WTC11 (cell line): ENCODE data around the gene ACYP2. TPM values are rescaled to one million over a fixed set of nuclear protein-coding genes. Genes with fewer than 3 reads are reported as not detected.
A peak's percentile ranks its signal among the peaks of the same experiment; 100 is the strongest.
"Not testable (repeated sequence)": the region's sequence is repeated elsewhere in the genome, so short reads cannot be mapped to it uniquely, and the experiment has no call there.

ENCODE experiments used
- ATAC-seq: fragments of 200-7000 bp; cut with Tn5 transposase; 2 replicates; pipeline ENCODE4 v1.10.0; 2021; ENCODE audit warnings: mild to moderate bottlenecking, moderate library complexity
- CTCF ChIA-PET: fragments of 300-600 bp; sonication (Branson Sonifier 250); formaldehyde crosslinking; loops from one replicate; lab custom pipeline; 2021; ENCODE audit warnings: antibody characterized with exemption; lab: Charles Lee
- POLR2A ChIA-PET: fragments of 350-600 bp; sonication (Branson Sonifier 250); formaldehyde crosslinking; loops from one replicate; lab custom pipeline; 2021; ENCODE audit warnings: antibody characterized with exemption; lab: Charles Lee
- DNase-seq: peaks from one replicate; pipeline ENCODE4 v3.0.0; 2021; ENCODE audit warnings: low spot score
- H3K27ac Mint-ChIP-seq: 2 replicates; pipeline ENCODE4 v1.8.0; 2021; ENCODE audit warnings: mixed read lengths
- H3K27me3 Mint-ChIP-seq: 2 replicates; pipeline ENCODE4 v1.8.0; 2021; ENCODE audit warnings: low read depth, mild to moderate bottlenecking, moderate library complexity, mixed read lengths
- H3K36me3 Mint-ChIP-seq: 2 replicates; pipeline ENCODE4 v1.8.0; 2021; ENCODE audit warnings: mixed read lengths
- H3K4me1 Mint-ChIP-seq: 2 replicates; pipeline ENCODE4 v1.8.0; 2022; ENCODE audit warnings: mixed read lengths
- H3K4me3 Mint-ChIP-seq: 2 replicates; pipeline ENCODE4 v1.8.0; 2021; ENCODE audit warnings: mild to moderate bottlenecking, moderate library complexity, mixed read lengths
- H3K9me3 Mint-ChIP-seq: 2 replicates; pipeline ENCODE4 v1.8.0; 2021; ENCODE audit warnings: mixed read lengths
- CREB1 ChIP-seq: sonication (generic); formaldehyde crosslinking; IDR thresholded peaks from 2 replicates; pipeline ENCODE4 v1.8.0; 2023; ENCODE audit warnings: mild to moderate bottlenecking, missing genetic modification reagents
- EMX1 ChIP-seq: fragments of 250-450 bp; sonication (Bioruptor Pico); IDR thresholded peaks from 2 replicates; pipeline ENCODE4 v1.8.0; 2021; ENCODE audit warnings: mild to moderate bottlenecking
- FOXK1 ChIP-seq: sonication (generic); formaldehyde crosslinking; IDR thresholded peaks from 2 replicates; pipeline ENCODE4 v1.8.0; 2022; ENCODE audit warnings: mild to moderate bottlenecking, moderate library complexity, missing genetic modification reagents
- HMGA2 ChIP-seq: fragments of 250-450 bp; sonication (Bioruptor Pico); IDR thresholded peaks from 2 replicates; pipeline ENCODE4 v1.4.0; 2021; ENCODE audit warnings: mild to moderate bottlenecking, moderate library complexity
- JAZF1 ChIP-seq: fragments of 250-450 bp; sonication (Bioruptor Pico); IDR thresholded peaks from 2 replicates; pipeline ENCODE4 v1.9.0; 2021; ENCODE audit warnings: moderate library complexity, mild to moderate bottlenecking, inconsistent platforms
- JUN ChIP-seq: sonication (generic); formaldehyde crosslinking; IDR thresholded peaks from 2 replicates; pipeline ENCODE4 v1.8.0; 2023; ENCODE audit warnings: mild to moderate bottlenecking, missing genetic modification reagents
- KAT7 ChIP-seq: sonication (generic); formaldehyde crosslinking; IDR thresholded peaks from 2 replicates; pipeline ENCODE4 v1.8.1; 2023; ENCODE audit warnings: missing genetic modification reagents, mild to moderate bottlenecking, borderline replicate concordance
- MYBL2 ChIP-seq: sonication (generic); formaldehyde crosslinking; IDR thresholded peaks from 2 replicates; pipeline ENCODE4 v1.8.1; 2023; ENCODE audit warnings: mild to moderate bottlenecking, moderate library complexity, missing genetic modification reagents
- NFATC4 ChIP-seq: fragments of 250-450 bp; sonication (Bioruptor Pico); IDR thresholded peaks from 2 replicates; pipeline ENCODE4 v1.9.0; 2021; ENCODE audit warnings: mild to moderate bottlenecking
- NFE2L1 ChIP-seq: sonication (generic); formaldehyde crosslinking; IDR thresholded peaks from 2 replicates; pipeline ENCODE4 v1.8.1; 2023; ENCODE audit warnings: missing genetic modification reagents
- SMAD3 ChIP-seq: sonication (generic); formaldehyde crosslinking; IDR thresholded peaks from 2 replicates; pipeline ENCODE4 v1.8.0; 2022; ENCODE audit warnings: missing genetic modification reagents, mild to moderate bottlenecking, borderline replicate concordance
- SMAD4 ChIP-seq: sonication (generic); formaldehyde crosslinking; IDR thresholded peaks from 2 replicates; pipeline ENCODE4 v1.8.0; 2022; ENCODE audit warnings: mild to moderate bottlenecking, missing genetic modification reagents
- TP53 ChIP-seq: sonication (generic); formaldehyde crosslinking; IDR thresholded peaks from 2 replicates; pipeline ENCODE4 v1.8.1; 2023; ENCODE audit warnings: mild to moderate bottlenecking, missing genetic modification reagents
- USF1 ChIP-seq: sonication (generic); formaldehyde crosslinking; IDR thresholded peaks from 2 replicates; pipeline ENCODE4 v1.8.0; 2022; ENCODE audit warnings: mild to moderate bottlenecking, missing genetic modification reagents
- ZBTB21 ChIP-seq: sonication (generic); formaldehyde crosslinking; IDR thresholded peaks from 2 replicates; pipeline ENCODE4 v1.8.1; 2023; ENCODE audit warnings: mild to moderate bottlenecking, missing genetic modification reagents, borderline replicate concordance
- ZNF263 ChIP-seq: sonication (generic); formaldehyde crosslinking; IDR thresholded peaks from 2 replicates; pipeline ENCODE4 v1.8.1; 2022; ENCODE audit warnings: low read depth, mild to moderate bottlenecking, moderate library complexity, missing genetic modification reagents
- total RNA-seq: library from RNA; stranded (reverse); gene quantifications from 3 replicates; pipeline ENCODE4 v1.2.3, GENCODE V29; 2021
- TF ChIP-seq, protein P1 (sequence below): fragments of 250-450 bp; sonication (Bioruptor Pico); IDR thresholded peaks from 2 replicates; pipeline ENCODE4 v1.9.0; 2021; ENCODE audit warnings: mild to moderate bottlenecking, borderline replicate concordance
- TF ChIP-seq, protein P2 (sequence below): fragments of 250-450 bp; sonication (Bioruptor Pico); conservative IDR thresholded peaks from 2 replicates; pipeline ENCODE4 v1.9.0; 2021; ENCODE audit warnings: mild to moderate bottlenecking
- TF ChIP-seq, protein P3 (sequence below): fragments of 250-450 bp; sonication (Bioruptor Pico); IDR thresholded peaks from 2 replicates; pipeline ENCODE4 v1.9.0; 2021; ENCODE audit warnings: mild to moderate bottlenecking

The ACYP2 gene
- total RNA-seq, 1 experiment from 2014 or later: 4.4 TPM

DNA sequence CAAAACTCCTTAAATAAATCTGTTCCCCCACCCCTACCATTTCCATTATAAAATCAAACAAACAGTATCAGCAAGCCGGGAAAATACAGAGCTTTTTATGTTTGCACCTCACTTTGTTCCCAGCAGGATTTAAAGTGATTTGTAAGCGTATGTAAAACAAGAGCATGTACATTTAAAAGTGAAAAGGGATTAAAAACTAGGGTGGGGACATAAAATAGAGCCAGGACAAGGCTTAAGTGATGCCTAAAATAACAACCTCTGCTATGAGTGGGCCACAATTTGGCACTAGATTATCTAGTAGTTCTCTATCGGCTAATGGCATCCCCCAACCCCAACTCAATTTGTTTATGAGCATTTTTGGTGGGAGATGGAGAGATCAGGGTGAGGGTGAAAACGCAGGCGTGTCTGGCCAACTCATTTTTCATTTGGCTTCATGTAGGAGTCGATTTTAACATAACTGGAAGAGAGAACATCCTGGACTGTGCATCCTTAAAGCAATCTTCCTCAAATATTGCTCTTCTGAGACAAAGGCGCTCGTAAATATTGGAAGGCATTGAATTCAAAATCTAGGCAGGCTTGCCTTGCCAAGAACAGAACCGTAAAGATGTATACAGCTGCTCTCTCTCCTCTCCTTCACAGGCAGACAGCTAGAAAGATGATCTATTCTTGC lies 175.1 kb downstream of the ACYP2 start:
- Mint-ChIP-seq H3K9me3 (no peaks in the 10 kb centered on the region), H3K4me3 (no peak overlapping the region; the same call in 1 of the 2 replicates), H3K4me1 (peaks cover 31% of the 10 kb centered on the region), H3K36me3 (no peaks in the 10 kb centered on the region), H3K27ac (no peak overlapping the region), H3K27me3 (peaks cover 97% of the 10 kb centered on the region)
- TF ChIP-seq SMAD3 (CRISPR knock-in tag) (no peak), NFE2L1 (CRISPR knock-in tag) (no peak), HMGA2 (CRISPR knock-in tag) (no peak), JAZF1 (CRISPR knock-in tag) (no peak), ZNF263 (no peak)
- TF ChIP-seq, protein P1, sequence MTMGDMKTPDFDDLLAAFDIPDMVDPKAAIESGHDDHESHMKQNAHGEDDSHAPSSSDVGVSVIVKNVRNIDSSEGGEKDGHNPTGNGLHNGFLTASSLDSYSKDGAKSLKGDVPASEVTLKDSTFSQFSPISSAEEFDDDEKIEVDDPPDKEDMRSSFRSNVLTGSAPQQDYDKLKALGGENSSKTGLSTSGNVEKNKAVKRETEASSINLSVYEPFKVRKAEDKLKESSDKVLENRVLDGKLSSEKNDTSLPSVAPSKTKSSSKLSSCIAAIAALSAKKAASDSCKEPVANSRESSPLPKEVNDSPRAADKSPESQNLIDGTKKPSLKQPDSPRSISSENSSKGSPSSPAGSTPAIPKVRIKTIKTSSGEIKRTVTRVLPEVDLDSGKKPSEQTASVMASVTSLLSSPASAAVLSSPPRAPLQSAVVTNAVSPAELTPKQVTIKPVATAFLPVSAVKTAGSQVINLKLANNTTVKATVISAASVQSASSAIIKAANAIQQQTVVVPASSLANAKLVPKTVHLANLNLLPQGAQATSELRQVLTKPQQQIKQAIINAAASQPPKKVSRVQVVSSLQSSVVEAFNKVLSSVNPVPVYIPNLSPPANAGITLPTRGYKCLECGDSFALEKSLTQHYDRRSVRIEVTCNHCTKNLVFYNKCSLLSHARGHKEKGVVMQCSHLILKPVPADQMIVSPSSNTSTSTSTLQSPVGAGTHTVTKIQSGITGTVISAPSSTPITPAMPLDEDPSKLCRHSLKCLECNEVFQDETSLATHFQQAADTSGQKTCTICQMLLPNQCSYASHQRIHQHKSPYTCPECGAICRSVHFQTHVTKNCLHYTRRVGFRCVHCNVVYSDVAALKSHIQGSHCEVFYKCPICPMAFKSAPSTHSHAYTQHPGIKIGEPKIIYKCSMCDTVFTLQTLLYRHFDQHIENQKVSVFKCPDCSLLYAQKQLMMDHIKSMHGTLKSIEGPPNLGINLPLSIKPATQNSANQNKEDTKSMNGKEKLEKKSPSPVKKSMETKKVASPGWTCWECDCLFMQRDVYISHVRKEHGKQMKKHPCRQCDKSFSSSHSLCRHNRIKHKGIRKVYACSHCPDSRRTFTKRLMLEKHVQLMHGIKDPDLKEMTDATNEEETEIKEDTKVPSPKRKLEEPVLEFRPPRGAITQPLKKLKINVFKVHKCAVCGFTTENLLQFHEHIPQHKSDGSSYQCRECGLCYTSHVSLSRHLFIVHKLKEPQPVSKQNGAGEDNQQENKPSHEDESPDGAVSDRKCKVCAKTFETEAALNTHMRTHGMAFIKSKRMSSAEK: no peak
- DNase-seq (no peak), ATAC-seq (no peak)
- ChIA-PET POLR2A (no interaction called here), CTCF (interaction anchor here (1.0 kb wide), 1 partner anchor 114 kb away, joined by 3 read pairs; no protein-coding TSS in a partner anchor)

GRCh38 chr2:54294665-54295064 lies 179.2 kb downstream of the ACYP2 start:
- H3K27ac Mint-ChIP-seq, ATAC-seq, CTCF ChIA-PET, H3K4me3 Mint-ChIP-seq, DNase-seq, H3K9me3 Mint-ChIP-seq, H3K36me3 Mint-ChIP-seq: not testable (repeated sequence)
- POLR2A ChIA-PET: interaction anchor here (0.7 kb wide), 1 partner anchor 83 kb away, joined by 5 read pairs; no protein-coding TSS in a partner anchor
- Mint-ChIP-seq H3K27me3 (peaks cover 55% of the 10 kb centered on the region), H3K4me1 (peaks cover 29% of the 10 kb centered on the region)

DNA sequence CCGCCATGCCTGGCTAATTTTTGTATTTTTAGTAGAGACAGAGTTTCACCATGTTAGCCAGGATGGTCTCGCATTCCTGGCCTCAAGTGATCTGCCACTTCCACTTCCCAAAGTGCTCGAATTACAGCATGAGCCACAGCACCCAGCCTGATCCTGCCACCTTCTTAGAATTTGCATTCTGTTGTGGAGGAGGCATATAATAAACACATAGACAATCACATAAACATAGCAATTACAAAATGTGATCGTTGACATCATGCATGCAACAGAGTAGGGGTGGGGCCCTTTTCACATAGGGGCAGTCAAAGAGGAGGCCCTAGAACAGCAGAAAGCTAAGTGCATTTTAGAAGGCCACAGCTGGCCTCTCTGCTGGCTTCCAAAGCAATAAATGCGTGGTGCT lies 180.5 kb downstream of the ACYP2 start:
- Mint-ChIP-seq H3K36me3 (no peaks in the 10 kb centered on the region), H3K9me3 (no peaks in the 10 kb centered on the region), H3K27me3 (peaks cover 43% of the 10 kb centered on the region), H3K4me1 (peaks cover 16% of the 10 kb centered on the region), H3K27ac (no peak overlapping the region), H3K4me3 (no peak overlapping the region)
- POLR2A ChIA-PET: no interaction called here
- DNase-seq (no peak), ATAC-seq (peak; percentile 61)
- CTCF ChIA-PET: interaction anchor here (0.5 to 1.7 kb wide), 2 partner anchors 17 to 171 kb away, joined by 4 read pairs; no protein-coding TSS in a partner anchor
- TF ChIP-seq SMAD4 (no peak), USF1 (CRISPR knock-in tag) (no peak), CREB1 (no peak), MYBL2 (CRISPR knock-in tag) (no peak), NFATC4 (CRISPR knock-in tag) (no peak), TP53 (CRISPR knock-in tag) (no peak), EMX1 (CRISPR knock-in tag) (no peak), ZBTB21 (no peak), KAT7 (CRISPR knock-in tag) (no peak), FOXK1 (no peak), JUN (CRISPR knock-in tag) (no peak)
- TF ChIP-seq, protein P2, sequence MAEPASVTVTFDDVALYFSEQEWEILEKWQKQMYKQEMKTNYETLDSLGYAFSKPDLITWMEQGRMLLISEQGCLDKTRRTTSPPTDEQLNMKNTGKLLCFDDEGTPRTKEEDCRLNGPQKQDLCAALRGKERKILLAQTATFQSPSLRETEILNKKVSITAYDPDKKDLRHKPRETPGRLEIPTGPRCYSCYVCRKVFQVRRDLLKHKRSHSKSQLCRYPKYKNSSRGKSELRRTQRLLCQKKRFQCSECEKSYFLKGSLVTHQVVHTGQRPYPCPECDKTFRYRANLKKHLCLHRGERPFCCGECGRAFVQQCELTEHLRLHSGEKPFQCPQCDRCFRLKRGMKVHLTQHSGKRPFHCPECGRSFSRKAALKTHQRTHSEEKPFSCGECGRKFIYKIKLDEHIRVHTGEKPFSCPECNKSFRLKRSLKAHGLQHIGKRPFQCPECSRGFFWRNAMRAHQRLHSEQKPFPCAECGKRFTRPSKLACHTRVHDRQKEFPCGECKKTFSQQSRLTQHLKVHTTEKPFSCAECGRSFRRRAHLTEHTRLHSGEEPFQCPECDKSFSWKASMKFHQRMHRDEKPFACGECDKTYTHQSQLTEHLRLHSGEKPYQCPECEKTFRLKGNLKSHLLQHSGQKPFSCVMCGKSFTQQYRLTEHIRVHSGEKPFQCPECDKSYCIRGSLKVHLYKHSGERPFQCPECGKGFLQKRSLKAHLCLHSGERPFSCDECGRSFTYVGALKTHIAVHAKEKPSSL (CRISPR knock-in tag): no peak
- TF ChIP-seq, protein P3, sequence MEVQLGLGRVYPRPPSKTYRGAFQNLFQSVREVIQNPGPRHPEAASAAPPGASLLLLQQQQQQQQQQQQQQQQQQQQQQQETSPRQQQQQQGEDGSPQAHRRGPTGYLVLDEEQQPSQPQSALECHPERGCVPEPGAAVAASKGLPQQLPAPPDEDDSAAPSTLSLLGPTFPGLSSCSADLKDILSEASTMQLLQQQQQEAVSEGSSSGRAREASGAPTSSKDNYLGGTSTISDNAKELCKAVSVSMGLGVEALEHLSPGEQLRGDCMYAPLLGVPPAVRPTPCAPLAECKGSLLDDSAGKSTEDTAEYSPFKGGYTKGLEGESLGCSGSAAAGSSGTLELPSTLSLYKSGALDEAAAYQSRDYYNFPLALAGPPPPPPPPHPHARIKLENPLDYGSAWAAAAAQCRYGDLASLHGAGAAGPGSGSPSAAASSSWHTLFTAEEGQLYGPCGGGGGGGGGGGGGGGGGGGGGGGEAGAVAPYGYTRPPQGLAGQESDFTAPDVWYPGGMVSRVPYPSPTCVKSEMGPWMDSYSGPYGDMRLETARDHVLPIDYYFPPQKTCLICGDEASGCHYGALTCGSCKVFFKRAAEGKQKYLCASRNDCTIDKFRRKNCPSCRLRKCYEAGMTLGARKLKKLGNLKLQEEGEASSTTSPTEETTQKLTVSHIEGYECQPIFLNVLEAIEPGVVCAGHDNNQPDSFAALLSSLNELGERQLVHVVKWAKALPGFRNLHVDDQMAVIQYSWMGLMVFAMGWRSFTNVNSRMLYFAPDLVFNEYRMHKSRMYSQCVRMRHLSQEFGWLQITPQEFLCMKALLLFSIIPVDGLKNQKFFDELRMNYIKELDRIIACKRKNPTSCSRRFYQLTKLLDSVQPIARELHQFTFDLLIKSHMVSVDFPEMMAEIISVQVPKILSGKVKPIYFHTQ (CRISPR knock-in tag): no peak
